GM12878 (cell line): Measurements from ENCODE around the gene SLC38A2. TPM values are rescaled to one million over a fixed set of nuclear protein-coding genes. Genes with fewer than 3 reads are reported as not detected.

ENCODE experiments used
- BRCA1 ChIP-seq: IDR thresholded peaks from 2 replicates; pipeline ENCODE4 v1.6.1; 2011; ENCODE audit warnings: low read depth, low read length, improper control_type of control experiment
- CEBPB ChIP-seq, 2 experiments: fragments of 150-350 bp in 1 of 2; IDR thresholded peaks; 2 replicates each; pipeline ENCODE4 v1.6.1; 2012 to 2014; ENCODE audit warnings: low read depth in 2 of 2, low read length in 2 of 2, borderline replicate concordance in 1 of 2, inconsistent platforms in 1 of 2
- CUX1 ChIP-seq: IDR thresholded peaks from 2 replicates; pipeline ENCODE4 v1.6.1; 2012; ENCODE audit warnings: improper control_type of control experiment, low read depth, low read length; ENCODE audit not compliant: insufficient replicate concordance
- IRF5 ChIP-seq: fragments of 450-650 bp; IDR thresholded peaks from 2 replicates; pipeline ENCODE4 v1.6.1; 2017; ENCODE audit warnings: borderline replicate concordance
- KAT2A ChIP-seq: conservative IDR thresholded peaks from 2 replicates; pipeline ENCODE4 v1.6.1; 2011; ENCODE audit warnings: low read depth, low read length; ENCODE audit not compliant: control insufficient read depth
- MEF2B ChIP-seq: fragments of 450-650 bp; IDR thresholded peaks from 2 replicates; pipeline ENCODE4 v1.6.1; 2018; ENCODE audit warnings: mild to moderate bottlenecking, moderate library complexity; ENCODE audit not compliant: partially characterized antibody, poor library complexity, severe bottlenecking
- NFYB ChIP-seq: IDR thresholded peaks from 2 replicates; pipeline ENCODE4 v1.6.1; 2011; ENCODE audit warnings: low read depth, mild to moderate bottlenecking, low read length, improper control_type of control experiment, moderate library complexity; ENCODE audit not compliant: insufficient read depth
- SPI1 ChIP-seq: IDR thresholded peaks from 2 replicates; pipeline ENCODE4 v1.6.1; 2011; ENCODE audit warnings: low read depth, mild to moderate bottlenecking, low read length, moderate library complexity, borderline replicate concordance; ENCODE audit not compliant: insufficient read depth
- USF2 ChIP-seq: IDR thresholded peaks from 2 replicates; pipeline ENCODE4 v1.6.1; 2011; ENCODE audit warnings: low read depth, low read length, improper control_type of control experiment, borderline replicate concordance
- ZBTB11 ChIP-seq: fragments of 450-650 bp; formaldehyde crosslinking; IDR thresholded peaks from 2 replicates; pipeline ENCODE4 v1.5.0; 2022; ENCODE audit warnings: mild to moderate bottlenecking, missing genetic modification characterization
- ZBTB40 ChIP-seq: fragments of 450-650 bp; IDR thresholded peaks from 2 replicates; pipeline ENCODE4 v1.6.1; 2016; ENCODE audit warnings: mild to moderate bottlenecking, moderate library complexity, borderline replicate concordance
- polyA plus RNA-seq, 11 experiments: library from polyadenylated mRNA; depleted of rRNA in 4 of 11; unstranded in 6 of 11; stranded (reverse) in 5 of 11; fragments of >200 nt; fragmentation: Nextera tagmentation in 4 of 11; fragmentation: Illumina TruSeq in 1 of 11; extraction: Ambion mirVana in 4 of 11; extraction: Trizol in 1 of 11; gene quantifications; 1 replicate in 1 of 11; 2 replicates in 10 of 11; pipeline versions ENCODE4 v1.2.1 to v1.2.3, GENCODE V29; 2011 to 2016; ENCODE audit warnings: inconsistent platforms in 2 of 11, missing spikeins in 2 of 11, low read depth in 1 of 11
- total RNA-seq, 4 experiments: library from RNA; depleted of rRNA in 3 of 4; stranded (reverse); fragments of >200 nt in 3 of 4; fragmentation: Illumina TruSeq in 1 of 4; extraction: Trizol in 1 of 4; gene quantifications; 2 replicates each; pipeline versions ENCODE4 v1.2.1 to v1.2.3, GENCODE V29; 2013 to 2021

The SLC38A2 gene
- total and polyA plus RNA-seq, 10 of the 15 experiments (the other 5 are each of a cell fraction or from before 2014, with no cell fraction given) = 36.2 to 118 (median 79.8) TPM

- TF ChIP-seq CUX1 = no peak
- TF ChIP-seq SPI1 = peak; percentile 79
- no peak; the same call in 1 of the 2 replicates for TF ChIP-seq USF2
- no peak for TF ChIP-seq NFYB
- TF ChIP-seq IRF5 = no peak
- no peak for TF ChIP-seq CEBPB (IDR thresholded peaks at IDR 0.05; ENCODE audit: borderline replicate concordance in 1 of 2, low read depth in 2 of 2, low read length in 2 of 2)
- no peak for TF ChIP-seq ZBTB40
- TF ChIP-seq BRCA1 = no peak
- no peak for TF ChIP-seq ZBTB11 (CRISPR knock-in tag)
- no peak for TF ChIP-seq KAT2A
- peak; percentile 74 for TF ChIP-seq MEF2B
Measured at GRCh38 chr12:46386877-46387629, 14.5 kb upstream of the SLC38A2 start (continued).
